DOHH2 (cell line): ENCODE measurements around the gene MRM1.

ENCODE experiments used
- H3F3A ChIP-seq: fragments of 200-600 bp; sonication (generic), shearing (Covaris generic); 2 replicates; pipeline ENCODE4 v1.6.0; 2016; ENCODE audit warnings: antibody characterized with exemption, mild to moderate bottlenecking; ENCODE audit not compliant: control insufficient read depth, insufficient read depth
- H3K27ac ChIP-seq: fragments of 200-600 bp; sonication (generic); 2 replicates; pipeline ENCODE4 v1.5.1; 2014; ENCODE audit warnings: low read depth, mild to moderate bottlenecking, low read length, moderate library complexity
- H3K27me3 ChIP-seq: fragments of 200-600 bp; sonication (generic); 2 replicates; pipeline ENCODE4 v1.6.1; 2014; ENCODE audit warnings: mild to moderate bottlenecking, low read length, mixed read lengths; ENCODE audit not compliant: control insufficient read depth
- H3K36me3 ChIP-seq: fragments of 200-600 bp; sonication (generic); 2 replicates; pipeline ENCODE4 v1.6.1; 2014; ENCODE audit warnings: mild to moderate bottlenecking, low read length, moderate library complexity, mixed read lengths; ENCODE audit not compliant: control insufficient read depth
- H3K4me1 ChIP-seq: fragments of 200-600 bp; sonication (generic); 2 replicates; pipeline ENCODE4 v1.6.1; 2014; ENCODE audit warnings: mild to moderate bottlenecking, low read length, mixed read lengths; ENCODE audit not compliant: control insufficient read depth
- H3K4me2 ChIP-seq: fragments of 200-600 bp; sonication (generic); 2 replicates; pipeline ENCODE4 v1.6.0; 2014; ENCODE audit warnings: mild to moderate bottlenecking, low read length, moderate library complexity
- H3K4me3 ChIP-seq: fragments of 200-600 bp; sonication (generic); 2 replicates; pipeline ENCODE4 v1.5.1; 2014; ENCODE audit warnings: mild to moderate bottlenecking, low read length, mixed read lengths
- H3K79me2 ChIP-seq: fragments of 200-600 bp; sonication (generic); 2 replicates; pipeline ENCODE4 v1.6.1; 2014; ENCODE audit warnings: mild to moderate bottlenecking, low read length, mixed read lengths; ENCODE audit not compliant: control insufficient read depth
- H3K9me2 ChIP-seq: fragments of 200-600 bp; sonication (generic); replicated peaks from 2 replicates; pipeline ENCODE4 v1.6.1; 2014; ENCODE audit warnings: mild to moderate bottlenecking, low read length, mixed read lengths; ENCODE audit not compliant: control insufficient read depth
- H3K9me3 ChIP-seq: fragments of 200-600 bp; sonication (generic); 2 replicates; pipeline ENCODE4 v1.6.1; 2014; ENCODE audit warnings: antibody characterized with exemption, low read length, mixed read lengths; ENCODE audit not compliant: control insufficient read depth, insufficient read depth
- H4K20me1 ChIP-seq: fragments of 200-600 bp; sonication (generic); 2 replicates; pipeline ENCODE4 v1.6.0; 2014; ENCODE audit warnings: low read depth, mild to moderate bottlenecking, antibody characterized with exemption, low read length, moderate library complexity; ENCODE audit not compliant: control insufficient read depth, insufficient read depth
- CTCF ChIP-seq: fragments of 200-600 bp; sonication (generic); IDR thresholded peaks from one replicate; pipeline ENCODE4 v1.5.1; 2014; ENCODE audit warnings: antibody characterized with exemption, mild to moderate bottlenecking, low read depth, low read length; ENCODE audit not compliant: poor library complexity, severe bottlenecking
- EZH2phosphoT487 ChIP-seq: fragments of 200-600 bp; sonication (generic); IDR thresholded peaks from 2 replicates; pipeline ENCODE4 v1.6.1; 2017; ENCODE audit warnings: borderline replicate concordance, mild to moderate bottlenecking, antibody characterized with exemption, low read length, moderate library complexity, mixed read lengths

MRM1 gene

GRCh38 chr17:36609498-36609862 is 8.1 kb downstream of the MRM1 start:
- Histone ChIP-seq H3F3A (no peaks in the 10 kb centered on the region), H3K36me3 (peaks cover 31% of the 10 kb centered on the region), H3K27ac (no peak overlapping the region), H3K4me1 (peaks cover 6% of the 10 kb centered on the region), H4K20me1 (peaks cover 12% of the 10 kb centered on the region; the same call in 1 of the 2 replicates), H3K4me2 (no peak overlapping the region), H3K79me2 (peaks cover 46% of the 10 kb centered on the region), H3K4me3 (no peak overlapping the region), H3K27me3 (no peaks in the 10 kb centered on the region), H3K9me2 (no peaks in the 10 kb centered on the region), H3K9me3 (no peaks in the 10 kb centered on the region)
- TF ChIP-seq EZH2phosphoT487: no peak
- TF ChIP-seq CTCF: peak; percentile 22

GRCh38 chr17:36610474-36610873 is 9.1 kb downstream of the MRM1 start:
- peaks cover 36% of the 10 kb centered on the region for H3K79me2 ChIP-seq
- H3K4me3 ChIP-seq: no peak overlapping the region
- peaks cover 4% of the 10 kb centered on the region for H3K4me1 ChIP-seq
- no peak overlapping the region for H3K27ac ChIP-seq
- no peaks in the 10 kb centered on the region for H3K9me3 ChIP-seq
- peaks cover 11% of the 10 kb centered on the region; the same call in 1 of the 2 replicates for H4K20me1 ChIP-seq
- H3K4me2 ChIP-seq: no peak overlapping the region
- H3F3A ChIP-seq: no peaks in the 10 kb centered on the region
- H3K36me3 ChIP-seq: peaks cover 28% of the 10 kb centered on the region
- no peaks in the 10 kb centered on the region for H3K9me2 ChIP-seq
- TF ChIP-seq EZH2phosphoT487 (no peak), CTCF (no peak)
- H3K27me3 ChIP-seq: no peaks in the 10 kb centered on the region

- H3K4me1 ChIP-seq: no peaks in the 10 kb centered on the region
- peaks cover 21% of the 10 kb centered on the region; the same call in 1 of the 2 replicates for H3K36me3 ChIP-seq
- no peak overlapping the region for H3K4me2 ChIP-seq
- H4K20me1 ChIP-seq: peaks cover 4% of the 10 kb centered on the region; the same call in 1 of the 2 replicates
- H3K79me2 ChIP-seq: peaks cover 26% of the 10 kb centered on the region
- H3K9me3 ChIP-seq: no peaks in the 10 kb centered on the region
- H3K27ac ChIP-seq: no peak overlapping the region
- H3K9me2 ChIP-seq: no peaks in the 10 kb centered on the region
- H3K4me3 ChIP-seq: no peak overlapping the region
- no peaks in the 10 kb centered on the region for H3K27me3 ChIP-seq
- no peaks in the 10 kb centered on the region for H3F3A ChIP-seq
- no peak for TF ChIP-seq CTCF
- no peak for TF ChIP-seq EZH2phosphoT487
Measured at GRCh38 chr17:36611345-36612072, 10.1 kb downstream of the MRM1 start.
